ENCODE results near the gene SSTR3.
A peak's percentile ranks its signal among the peaks of the same experiment; 100 is the strongest.

SSTR3 gene

DNA sequence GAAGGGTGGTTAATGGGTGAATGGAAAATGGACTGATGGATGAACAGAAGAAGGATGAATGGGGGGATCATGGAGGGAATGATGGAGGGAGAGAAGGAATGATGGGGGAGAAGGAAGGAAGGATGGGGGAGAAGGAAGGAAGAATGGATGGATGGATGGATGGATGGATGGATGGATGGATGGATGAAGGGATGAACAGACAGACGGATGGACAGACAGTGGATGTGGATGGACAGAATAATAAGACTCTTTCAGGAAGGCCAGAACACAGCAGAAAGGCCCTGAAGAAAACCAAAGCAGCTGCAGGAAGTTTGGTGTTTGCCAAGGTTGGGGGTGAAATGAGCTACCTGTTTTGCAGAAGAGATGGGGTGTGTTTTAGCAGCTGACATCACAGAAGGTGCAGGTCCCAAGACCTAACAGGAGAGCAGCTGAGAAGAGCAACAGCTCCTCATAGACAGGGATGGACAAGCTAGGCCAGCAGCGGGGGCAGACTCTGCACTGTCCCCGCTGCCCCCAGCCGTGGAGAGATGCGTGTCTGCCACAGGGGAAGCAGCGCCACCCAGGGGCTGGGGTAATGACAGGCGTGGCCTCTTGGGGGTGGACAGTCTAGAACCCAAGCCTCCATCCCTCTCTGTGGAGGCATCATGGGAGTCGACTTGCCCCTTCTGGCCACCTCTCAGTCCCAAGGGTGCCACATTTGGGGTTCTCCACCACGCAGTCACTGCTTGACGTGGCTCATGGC, 42.2 kb downstream of the SSTR3 start:
- no peaks in the 10 kb centered on the region for H3K36me3 ChIP-seq (ENCODE audit: insufficient read depth, low read length)
- no peak overlapping the region for H3K9ac ChIP-seq (ENCODE audit: low read length)
- H3K9me3 ChIP-seq (ENCODE audit: low read length), result no peaks in the 10 kb centered on the region
- H3K4me3 ChIP-seq (ENCODE audit: low read depth in 1 of 2, low read length in 2 of 2), result no peak overlapping the region
- peaks cover 0 to 3% of the 10 kb centered on the region in 2 donors for H3K27me3 ChIP-seq (ENCODE audit: control insufficient read depth in 1 of 2, insufficient read depth in 2 of 2, low read length in 2 of 2)
- no peak overlapping the region for H3K27ac ChIP-seq (ENCODE audit: low read depth, low read length)
- no peaks in the 10 kb centered on the region for H3K4me1 ChIP-seq (ENCODE audit: insufficient read depth, low read length)

DNA sequence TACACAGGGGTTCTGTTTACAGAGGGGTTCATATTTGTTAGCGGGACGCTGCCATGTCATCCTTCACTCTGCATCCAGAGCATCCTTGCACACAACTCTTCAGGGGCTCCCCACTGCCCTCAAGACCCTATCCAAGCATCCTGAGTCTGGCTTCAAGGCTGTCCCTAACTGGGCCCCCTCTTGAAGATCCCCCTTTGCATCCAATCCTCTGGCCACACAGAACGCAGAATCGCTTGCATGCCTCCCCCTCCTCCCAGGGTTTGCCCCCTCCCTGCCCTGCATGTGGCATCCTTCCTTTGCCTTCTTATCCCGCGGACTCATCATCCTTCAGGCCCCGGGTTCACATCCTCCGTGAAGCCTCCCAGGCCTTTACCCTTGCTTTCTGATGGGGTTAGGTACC, 42.9 kb downstream of the SSTR3 start:
- no peaks in the 10 kb centered on the region for H3K36me3 ChIP-seq (ENCODE audit: insufficient read depth, low read length)
- H3K9ac ChIP-seq (ENCODE audit: low read length), result no peak overlapping the region
- H3K9me3 ChIP-seq (ENCODE audit: low read length), result no peaks in the 10 kb centered on the region
- no peak overlapping the region for H3K27ac ChIP-seq (ENCODE audit: low read depth, low read length)
- H3K27me3 ChIP-seq (ENCODE audit: control insufficient read depth in 1 of 2, insufficient read depth in 2 of 2, low read length in 2 of 2), result peaks cover 0 to 3% of the 10 kb centered on the region in 2 donors
- no peaks in the 10 kb centered on the region for H3K4me1 ChIP-seq (ENCODE audit: insufficient read depth, low read length)
- no peak overlapping the region for H3K4me3 ChIP-seq (ENCODE audit: low read depth in 1 of 2, low read length in 2 of 2)

DNA sequence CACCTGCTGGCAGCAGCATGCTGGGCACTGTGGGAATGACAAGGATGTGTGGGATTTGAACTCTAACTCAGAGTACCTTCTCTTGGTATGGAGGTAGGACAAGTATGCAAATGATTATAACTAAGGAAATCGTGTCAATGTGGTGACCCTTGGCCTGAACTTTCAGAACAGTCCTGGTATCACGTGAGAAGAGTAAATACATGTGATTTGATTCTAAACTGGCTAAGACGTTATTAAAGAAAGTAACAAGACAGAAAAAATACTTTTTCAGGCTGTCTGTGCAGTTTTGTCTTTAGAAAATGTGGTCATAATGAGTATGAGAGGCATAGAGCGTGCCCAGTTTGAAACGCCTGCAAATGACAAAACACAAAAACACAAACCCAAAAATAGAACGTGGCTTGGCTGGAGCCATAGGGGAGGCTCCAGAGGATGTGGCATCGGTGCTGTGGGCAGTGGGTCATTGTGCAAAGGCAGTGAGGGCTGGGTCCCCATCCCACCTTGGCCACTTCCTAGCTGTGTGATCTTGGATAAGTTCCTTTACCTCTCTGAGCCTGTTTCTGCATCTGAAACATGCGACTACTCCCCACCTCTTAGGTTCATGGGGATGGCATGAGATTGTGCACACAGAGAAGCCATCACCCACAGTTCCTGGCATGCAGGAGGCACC, 44.2 kb downstream of the SSTR3 start:
- Histone ChIP-seq H3K36me3 (ENCODE audit: insufficient read depth, low read length) (no peaks in the 10 kb centered on the region), H3K4me3 (ENCODE audit: low read depth in 1 of 2, low read length in 2 of 2) (no peak overlapping the region), H3K4me1 (ENCODE audit: insufficient read depth, low read length) (no peaks in the 10 kb centered on the region), H3K9ac (ENCODE audit: low read length) (no peak overlapping the region), H3K9me3 (ENCODE audit: low read length) (no peaks in the 10 kb centered on the region), H3K27me3 (ENCODE audit: control insufficient read depth in 1 of 2, insufficient read depth in 2 of 2, low read length in 2 of 2) (peaks cover 0 to 3% of the 10 kb centered on the region in 2 donors), H3K27ac (ENCODE audit: low read depth, low read length) (no peak overlapping the region)

DNA sequence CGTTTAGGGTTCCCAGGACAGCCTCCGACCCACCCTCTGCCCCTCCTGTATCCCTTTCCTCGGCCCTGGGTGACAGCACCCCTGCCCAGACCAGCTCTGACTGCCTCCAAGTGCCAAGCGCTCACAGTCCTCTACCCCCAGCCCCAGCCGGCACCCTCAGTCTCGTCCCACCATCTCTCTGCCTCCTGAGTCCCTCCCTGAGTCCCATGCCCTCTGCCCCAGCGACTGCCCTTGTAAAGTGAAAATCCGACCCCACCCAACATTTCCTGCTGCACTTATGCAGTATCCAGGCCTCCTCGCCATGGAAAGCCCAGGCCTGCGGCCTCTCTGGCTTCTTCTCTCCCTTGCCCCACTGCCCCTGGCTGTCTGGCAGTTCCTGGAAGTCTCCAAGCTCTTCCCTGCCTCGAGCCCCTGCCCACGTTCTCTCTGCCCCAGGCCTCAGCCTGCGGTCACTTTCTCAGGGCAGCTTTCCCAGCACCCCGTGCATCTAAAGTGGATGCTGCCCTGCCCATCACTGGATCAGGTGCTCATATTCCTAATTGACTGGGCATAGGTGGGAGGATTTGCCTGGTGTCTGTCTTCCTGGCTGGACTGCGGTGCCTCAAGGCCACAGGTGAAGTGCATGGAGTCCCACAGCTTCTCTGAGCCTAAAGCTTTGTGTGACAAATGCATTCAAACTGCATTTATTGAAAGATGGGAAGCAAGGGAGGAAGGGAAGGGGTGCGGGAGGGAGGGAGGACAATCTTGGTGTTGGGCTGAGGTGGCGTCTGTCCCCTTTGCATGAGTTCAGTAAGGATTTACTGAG, 44.9 kb downstream of the SSTR3 start:
- Histone ChIP-seq H3K27ac (ENCODE audit: low read depth, low read length) (no peak overlapping the region), H3K9ac (ENCODE audit: low read length) (no peak overlapping the region), H3K36me3 (ENCODE audit: insufficient read depth, low read length) (no peaks in the 10 kb centered on the region)

DNA sequence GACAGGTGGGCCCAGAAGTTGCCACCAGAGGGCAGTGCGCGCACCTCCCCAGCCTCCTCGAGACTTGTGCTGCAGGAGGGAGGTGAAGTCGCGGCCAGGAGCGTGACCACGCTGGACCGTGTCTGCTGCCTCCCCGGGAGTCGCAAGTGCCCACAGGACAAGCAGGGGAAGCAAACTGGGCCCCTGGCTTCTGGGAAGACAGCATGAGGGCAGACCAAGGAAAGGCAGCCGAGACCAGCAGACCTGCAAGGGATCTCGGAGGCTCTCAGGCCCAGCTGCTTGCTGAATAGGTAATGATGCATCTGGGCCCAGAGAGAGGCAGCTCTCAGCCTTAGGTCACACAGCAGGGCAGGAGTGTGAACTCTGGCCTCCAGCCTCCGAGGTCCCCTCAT, 45.6 kb downstream of the SSTR3 start:
- H3K4me3 ChIP-seq (ENCODE audit: low read depth in 1 of 2, low read length in 2 of 2), result peak overlapping the region in 1 of 2 donors; percentile 32
- H3K9me3 ChIP-seq (ENCODE audit: low read length), result no peaks in the 10 kb centered on the region
- H3K4me1 ChIP-seq (ENCODE audit: insufficient read depth, low read length), result no peaks in the 10 kb centered on the region
- H3K36me3 ChIP-seq (ENCODE audit: insufficient read depth, low read length), result no peaks in the 10 kb centered on the region
- H3K27me3 ChIP-seq (ENCODE audit: control insufficient read depth in 1 of 2, insufficient read depth in 2 of 2, low read length in 2 of 2), result peaks cover 0 to 3% of the 10 kb centered on the region in 2 donors
- H3K9ac ChIP-seq (ENCODE audit: low read length), result no peak overlapping the region
- no peak overlapping the region for H3K27ac ChIP-seq (ENCODE audit: low read depth, low read length)

More for the DNA sequence above, 44.9 kb downstream of the SSTR3 start:
- peaks cover 0 to 3% of the 10 kb centered on the region in 2 donors for H3K27me3 ChIP-seq (ENCODE audit: control insufficient read depth in 1 of 2, insufficient read depth in 2 of 2, low read length in 2 of 2)
- H3K4me1 ChIP-seq (ENCODE audit: insufficient read depth, low read length), result no peaks in the 10 kb centered on the region
- no peak overlapping the region for H3K4me3 ChIP-seq (ENCODE audit: low read depth in 1 of 2, low read length in 2 of 2)
- H3K9me3 ChIP-seq (ENCODE audit: low read length), result no peaks in the 10 kb centered on the region

DNA sequence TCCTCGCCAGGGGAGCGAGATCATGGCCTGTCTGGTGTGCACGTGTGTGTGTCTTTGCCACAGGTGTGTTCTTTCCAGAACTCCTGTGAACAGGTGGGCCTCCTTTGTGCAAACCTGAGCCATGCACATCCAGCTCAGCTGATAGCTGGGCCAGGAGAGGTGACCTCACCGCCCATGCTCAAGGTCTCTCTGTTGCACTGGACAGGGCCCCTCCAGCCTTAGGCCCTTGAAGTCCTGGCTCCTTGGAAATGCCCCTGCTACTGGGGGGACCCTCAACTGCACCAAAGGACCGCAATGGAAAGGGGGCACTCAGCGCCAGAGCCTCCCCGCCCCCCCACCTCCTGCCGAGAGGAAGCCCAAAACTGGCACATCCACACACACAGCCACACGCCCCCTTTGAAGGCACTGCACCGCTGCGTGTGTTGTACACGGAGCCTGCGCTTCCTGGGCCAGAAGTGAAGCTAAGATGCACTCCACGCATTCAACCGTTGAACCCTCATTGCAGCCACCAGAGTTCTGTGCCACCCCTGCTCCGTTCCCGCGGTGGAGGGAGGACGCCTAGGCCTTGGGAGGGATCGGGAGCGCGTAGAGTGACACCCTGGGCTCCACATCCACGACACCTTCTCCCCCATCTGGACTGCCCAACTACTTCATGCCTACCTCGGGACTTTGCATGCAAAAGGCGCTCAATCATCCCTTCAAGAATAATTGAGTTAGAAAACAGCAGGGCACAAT, 46.2 kb downstream of the SSTR3 start:
- H3K4me1 ChIP-seq (ENCODE audit: insufficient read depth, low read length), result no peaks in the 10 kb centered on the region
- no peaks in the 10 kb centered on the region for H3K36me3 ChIP-seq (ENCODE audit: insufficient read depth, low read length)
- peak overlapping the region in 1 of 2 donors; percentile 32 for H3K4me3 ChIP-seq (ENCODE audit: low read depth in 1 of 2, low read length in 2 of 2)
- no peak overlapping the region for H3K9ac ChIP-seq (ENCODE audit: low read length)
- H3K9me3 ChIP-seq (ENCODE audit: low read length), result no peaks in the 10 kb centered on the region
- H3K27ac ChIP-seq (ENCODE audit: low read depth, low read length), result no peak overlapping the region
- H3K27me3 ChIP-seq (ENCODE audit: control insufficient read depth in 1 of 2, insufficient read depth in 2 of 2, low read length in 2 of 2), result peaks cover 0 to 3% of the 10 kb centered on the region in 2 donors

DNA sequence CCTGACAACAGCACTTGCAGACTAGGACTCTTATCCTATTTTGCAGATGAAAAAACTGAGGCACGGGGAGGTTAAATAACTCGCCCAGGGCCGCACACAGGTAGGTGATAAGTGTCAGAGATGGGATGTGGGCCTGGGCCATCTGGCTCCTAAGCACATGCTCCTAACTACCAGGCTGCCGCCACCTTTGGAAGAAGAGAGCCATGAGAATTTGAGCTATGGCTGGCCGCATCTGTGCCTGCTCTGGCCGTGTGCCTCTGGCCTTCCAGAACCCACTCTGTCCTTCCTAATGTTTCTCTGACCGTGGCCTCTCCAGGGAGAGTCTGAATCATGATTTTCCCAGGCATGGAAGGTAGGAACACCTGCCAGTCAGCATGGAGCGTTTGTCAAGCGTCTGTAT, 47.2 kb downstream of the SSTR3 start:
- Histone ChIP-seq H3K36me3 (ENCODE audit: insufficient read depth, low read length) (no peaks in the 10 kb centered on the region), H3K27ac (ENCODE audit: low read depth, low read length) (no peak overlapping the region)

DNA sequence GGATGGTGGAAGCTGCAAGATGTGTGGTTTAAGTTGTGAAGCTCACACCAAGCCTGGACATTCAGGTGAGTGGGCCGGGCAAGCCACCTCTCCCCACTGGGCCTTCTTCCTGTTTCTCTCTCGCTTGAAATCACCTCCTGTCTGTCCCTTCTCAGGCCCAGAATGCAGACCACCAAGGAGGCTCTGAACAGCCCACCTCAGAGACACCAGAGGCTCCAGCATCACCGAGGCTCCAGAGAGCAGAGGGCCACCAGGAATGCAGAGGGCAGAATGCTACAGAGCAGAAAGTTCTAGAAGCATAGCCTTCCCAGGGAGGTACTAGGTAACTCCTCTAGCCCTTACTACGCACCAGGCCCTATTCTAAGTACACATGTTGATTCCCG, 47.8 kb downstream of the SSTR3 start:
- H3K4me3 ChIP-seq (ENCODE audit: low read depth in 1 of 2, low read length in 2 of 2), result no peak overlapping the region
- peaks cover 0 to 3% of the 10 kb centered on the region in 2 donors for H3K27me3 ChIP-seq (ENCODE audit: control insufficient read depth in 1 of 2, insufficient read depth in 2 of 2, low read length in 2 of 2)
- no peaks in the 10 kb centered on the region for H3K36me3 ChIP-seq (ENCODE audit: insufficient read depth, low read length)
- no peak overlapping the region for H3K9ac ChIP-seq (ENCODE audit: low read length)
- no peak overlapping the region for H3K27ac ChIP-seq (ENCODE audit: low read depth, low read length)
- H3K9me3 ChIP-seq (ENCODE audit: low read length), result no peaks in the 10 kb centered on the region
- no peaks in the 10 kb centered on the region for H3K4me1 ChIP-seq (ENCODE audit: insufficient read depth, low read length)

More for the DNA sequence above, 47.2 kb downstream of the SSTR3 start:
- H3K9ac ChIP-seq (ENCODE audit: low read length), result no peak overlapping the region
- H3K27me3 ChIP-seq (ENCODE audit: control insufficient read depth in 1 of 2, insufficient read depth in 2 of 2, low read length in 2 of 2), result peaks cover 0 to 3% of the 10 kb centered on the region in 2 donors
- H3K9me3 ChIP-seq (ENCODE audit: low read length), result no peaks in the 10 kb centered on the region
- no peak overlapping the region for H3K4me3 ChIP-seq (ENCODE audit: low read depth in 1 of 2, low read length in 2 of 2)
- H3K4me1 ChIP-seq (ENCODE audit: insufficient read depth, low read length), result no peaks in the 10 kb centered on the region

DNA sequence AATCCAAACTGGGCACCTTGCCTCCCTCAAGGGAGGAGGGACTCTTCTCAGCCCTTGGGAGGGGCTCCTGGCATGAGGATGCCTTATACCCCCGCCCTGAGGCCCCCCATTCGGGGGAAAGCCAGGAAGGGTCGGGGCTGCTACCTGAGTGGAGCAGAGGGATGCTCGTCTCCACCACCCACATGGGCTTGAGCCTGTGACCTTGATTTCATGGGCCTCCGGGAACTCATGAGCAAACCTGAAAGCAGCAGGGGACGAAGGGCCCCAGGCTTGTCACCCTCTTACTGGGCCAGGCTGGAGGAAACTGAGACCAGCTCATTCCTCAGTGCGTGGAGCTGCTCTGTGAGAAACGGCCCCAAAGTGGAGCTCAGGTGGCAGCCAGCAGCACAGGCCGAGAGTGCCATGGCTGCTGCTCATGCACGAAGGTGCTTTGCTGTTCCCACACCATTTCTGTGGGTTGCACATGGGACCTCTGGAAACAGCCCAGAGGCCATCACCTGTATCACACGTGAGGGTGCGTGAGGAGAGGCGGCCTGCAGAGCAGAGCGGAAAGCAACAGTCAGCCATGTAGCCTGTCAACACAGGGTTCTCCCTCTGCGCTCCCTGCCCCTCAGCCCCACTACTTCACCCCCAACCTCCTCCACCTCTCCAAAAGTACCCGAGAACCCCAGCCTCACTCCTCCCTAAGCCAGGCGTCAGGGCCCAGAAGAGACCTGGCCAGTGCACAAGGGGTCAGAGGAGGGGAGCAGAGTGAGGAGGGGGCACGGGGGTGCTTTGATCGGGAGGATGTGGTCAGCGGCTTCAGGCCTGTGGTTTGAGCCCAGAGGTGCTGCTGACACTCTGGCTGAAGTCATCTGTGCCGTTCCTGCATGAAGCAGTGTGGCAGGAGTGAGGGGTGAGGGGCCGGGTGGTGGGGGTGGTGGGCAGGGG, 48.4 kb downstream of the SSTR3 start:
- no peak overlapping the region for H3K4me3 ChIP-seq (ENCODE audit: low read depth in 1 of 2, low read length in 2 of 2)
- H3K36me3 ChIP-seq (ENCODE audit: insufficient read depth, low read length), result no peaks in the 10 kb centered on the region
- H3K9me3 ChIP-seq (ENCODE audit: low read length), result no peaks in the 10 kb centered on the region
- no peak overlapping the region for H3K9ac ChIP-seq (ENCODE audit: low read length)
- peaks cover 0 to 3% of the 10 kb centered on the region in 2 donors for H3K27me3 ChIP-seq (ENCODE audit: control insufficient read depth in 1 of 2, insufficient read depth in 2 of 2, low read length in 2 of 2)
- H3K27ac ChIP-seq (ENCODE audit: low read depth, low read length), result no peak overlapping the region
- no peaks in the 10 kb centered on the region for H3K4me1 ChIP-seq (ENCODE audit: insufficient read depth, low read length)

DNA sequence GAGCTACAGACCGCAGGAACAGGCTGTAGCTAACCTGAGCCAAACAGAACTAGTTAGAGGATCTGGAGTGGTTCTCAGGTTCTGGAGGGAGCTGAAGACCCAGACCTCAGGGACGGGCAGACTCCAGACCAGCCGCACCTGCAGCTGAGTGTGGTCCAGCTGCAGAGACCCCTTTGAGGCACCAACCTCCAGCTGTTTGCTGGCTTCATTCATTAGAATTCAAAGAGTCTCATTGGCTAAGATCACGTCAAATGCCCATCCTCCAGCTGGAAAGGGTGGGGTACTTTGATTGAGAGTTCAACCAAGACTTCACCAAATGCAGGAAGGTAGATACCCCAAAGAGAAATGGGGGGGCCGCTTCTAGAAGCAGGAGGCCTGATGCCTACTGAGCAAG, 49.2 kb downstream of the SSTR3 start:
- H3K9ac ChIP-seq (ENCODE audit: low read length), result no peak overlapping the region

More for the DNA sequence above, 49.2 kb downstream of the SSTR3 start:
- H3K36me3 ChIP-seq (ENCODE audit: insufficient read depth, low read length), result no peaks in the 10 kb centered on the region
- peaks cover 0 to 3% of the 10 kb centered on the region in 2 donors for H3K27me3 ChIP-seq (ENCODE audit: control insufficient read depth in 1 of 2, insufficient read depth in 2 of 2, low read length in 2 of 2)
- no peaks in the 10 kb centered on the region for H3K4me1 ChIP-seq (ENCODE audit: insufficient read depth, low read length)
- H3K9me3 ChIP-seq (ENCODE audit: low read length), result no peaks in the 10 kb centered on the region
- no peak overlapping the region for H3K27ac ChIP-seq (ENCODE audit: low read depth, low read length)
- H3K4me3 ChIP-seq (ENCODE audit: low read depth in 1 of 2, low read length in 2 of 2), result no peak overlapping the region
